B cell (primary cell): Measurements from ENCODE around the gene TLR5. TPM values are rescaled to one million over a fixed set of nuclear protein-coding genes. Genes with fewer than 3 reads are reported as not detected.

Experiments used
- ATAC-seq: fragments of 200-7000 bp; cut with Tn5 transposase; one replicate; pipeline ENCODE4 v1.10.0; 2021; ENCODE audit warnings: low read depth, mild to moderate bottlenecking, moderate number of reproducible peaks, moderate library complexity
- CTCF ChIA-PET: fragments of 350-600 bp; sonication (Branson Sonifier 250); formaldehyde crosslinking; loops from one replicate; lab custom pipeline; 2021; ENCODE audit warnings: antibody characterized with exemption, inconsistent platforms; lab: Charles Lee
- POLR2A ChIA-PET: fragments of 350-600 bp; sonication (Branson Sonifier 250); formaldehyde crosslinking; loops from one replicate; lab custom pipeline; 2021; ENCODE audit warnings: antibody characterized with exemption; lab: Charles Lee
- DNase-seq: peaks from one replicate; pipeline ENCODE4 v3.0.0; 2013
- H2AFZ ChIP-seq: 2 replicates; pipeline ENCODE4 v1.6.1; 2012; ENCODE audit warnings: mild to moderate bottlenecking, low read depth, low read length; ENCODE audit not compliant: insufficient read depth, poor library complexity, severe bottlenecking
- H3K27ac ChIP-seq, 2 donors: 1 replicate in 1 of 2; 2 replicates in 1 of 2; pipeline ENCODE4 v1.5.1; 2012 to 2013; ENCODE audit warnings: low read length in 2 of 2, mild to moderate bottlenecking in 2 of 2, moderate library complexity in 1 of 2
- H3K27me3 ChIP-seq, 4 experiments: fragments of 200-600 bp in 1 of 4; sonication (generic) in 1 of 4; replicated peaks in 1 of 4; 1 replicate in 2 of 4; 2 replicates in 2 of 4; pipeline versions ENCODE4 v1.6.1 to v1.7.0; 2013 to 2016; ENCODE audit warnings: low read length in 3 of 4, mild to moderate bottlenecking in 2 of 4, mixed read lengths in 1 of 4, moderate library complexity in 1 of 4; ENCODE audit not compliant: insufficient read depth in 4 of 4, control insufficient read depth in 3 of 4; ENCODE audit errors: control extremely low read depth in 1 of 4
- H3K36me3 ChIP-seq, 2 experiments: replicated peaks in 1 of 2; 1 replicate in 1 of 2; 2 replicates in 1 of 2; pipeline versions ENCODE4 v1.6.1 to v1.7.1; 2013; ENCODE audit warnings: low read length in 1 of 2; ENCODE audit not compliant: insufficient read depth in 2 of 2, control insufficient read depth in 1 of 2; ENCODE audit errors: control extremely low read depth in 1 of 2, extremely low read depth in 1 of 2
- H3K4me1 ChIP-seq, 2 donors: fragments of 200-600 bp in 1 of 2; sonication (generic) in 1 of 2; 1 replicate in 1 of 2; 2 replicates in 1 of 2; pipeline versions ENCODE4 v1.5.1 to v1.6.1; 2013 to 2017; ENCODE audit warnings: low read length in 2 of 2; ENCODE audit not compliant: control insufficient read depth in 2 of 2, insufficient read depth in 2 of 2
- H3K4me2 ChIP-seq: replicated peaks from 2 replicates; pipeline ENCODE3; 2012; ENCODE audit warnings: mild to moderate bottlenecking, low read depth, low read length; ENCODE audit not compliant: poor library complexity, severe bottlenecking
- H3K4me3 ChIP-seq, 5 experiments: fragments of 200-600 bp in 1 of 5; sonication (generic) in 1 of 5; 1 replicate in 3 of 5; 2 replicates in 2 of 5; pipeline versions ENCODE4 v1.5.1 to v1.7.0; 2011 to 2016; ENCODE audit warnings: low read length in 4 of 5, mild to moderate bottlenecking in 4 of 5, low read depth in 2 of 5, control low read depth in 1 of 5, moderate library complexity in 1 of 5; ENCODE audit not compliant: insufficient read depth in 1 of 5; ENCODE audit errors: control extremely low read depth in 1 of 5, extremely low read depth in 1 of 5
- H3K79me2 ChIP-seq: fragments of 200-600 bp; sonication (generic); one replicate; pipeline ENCODE4 v1.6.0; 2016; ENCODE audit warnings: low read length; ENCODE audit not compliant: control insufficient read depth, insufficient read depth
- H3K9ac ChIP-seq: fragments of 200-600 bp; sonication (generic); 2 replicates; pipeline ENCODE4 v1.6.1; 2017; ENCODE audit warnings: mild to moderate bottlenecking, low read length, moderate library complexity
- H3K9me3 ChIP-seq, 3 donors: one replicate each; pipeline versions ENCODE4 v1.6.1 to v1.7.1; 2013; ENCODE audit warnings: low read length in 2 of 3; ENCODE audit not compliant: control insufficient read depth in 2 of 3, insufficient read depth in 1 of 3; ENCODE audit errors: control extremely low read depth in 1 of 3
- H4K20me1 ChIP-seq: 2 replicates; pipeline ENCODE4 v1.6.0; 2012; ENCODE audit warnings: mild to moderate bottlenecking, low read length; ENCODE audit not compliant: insufficient read depth, control insufficient read depth, poor library complexity, severe bottlenecking
- H3K27ac Mint-ChIP-seq: one replicate; pipeline ENCODE4 v1.8.0; 2021; ENCODE audit warnings: mixed read lengths
- H3K27me3 Mint-ChIP-seq: one replicate; pipeline ENCODE4 v1.8.0; 2021; ENCODE audit warnings: mixed read lengths
- H3K4me1 Mint-ChIP-seq: one replicate; pipeline ENCODE4 v1.8.0; 2021; ENCODE audit warnings: mixed read lengths
- H3K4me3 Mint-ChIP-seq: one replicate; pipeline ENCODE4 v1.8.0; 2021; ENCODE audit warnings: mixed read lengths
- H3K9me3 Mint-ChIP-seq: one replicate; pipeline ENCODE4 v1.8.0; 2022; ENCODE audit warnings: mixed read lengths; ENCODE audit not compliant: insufficient read depth
- EZH2 ChIP-seq: IDR thresholded peaks from 2 replicates; pipeline ENCODE4 v1.6.1; 2012; ENCODE audit warnings: borderline replicate concordance, low read depth, mild to moderate bottlenecking, moderate library complexity, low read length; ENCODE audit not compliant: insufficient read depth, poor library complexity, severe bottlenecking
- WGBS: methylation state at CpG from one replicate; pipeline ENCODE4 v1.1.5; 2013; ENCODE audit warnings: missing lambda C conversion rate; ENCODE audit not compliant: insufficient coverage; 5-methylcytosine and 5-hydroxymethylcytosine counted together
- intact Hi-C: fragments of 100-400 bp; cut with micrococcal nuclease; formaldehyde crosslinking; loops from one replicate; pipeline ENCODE4 v1.10.0; 2022
- polyA plus RNA-seq: library from polyadenylated mRNA; depleted of rRNA; stranded (reverse); fragments of >200 nt; gene quantifications from 2 replicates; pipeline ENCODE4 v1.2.3, GENCODE V29; 2012
- total RNA-seq, 2 donors: library from RNA; stranded (reverse); fragments of 120-200 nt in 1 of 2; gene quantifications; 1 replicate in 1 of 2; 2 replicates in 1 of 2; pipeline versions ENCODE4 v1.2.3 to v1.2.4, GENCODE V29; 2013 to 2022
- TF ChIP-seq, protein P1 (sequence below): fragments of 200-600 bp; IDR thresholded peaks from one replicate; pipeline ENCODE4 v1.8.0; 2022; ENCODE audit warnings: antibody characterized with exemption, mild to moderate bottlenecking

Gene TLR5
- total and polyA plus RNA-seq, 2 donors (not counting 1 experiment from before 2014, with no cell fraction given) = 0.21 TPM; not detected in 1

DNA sequence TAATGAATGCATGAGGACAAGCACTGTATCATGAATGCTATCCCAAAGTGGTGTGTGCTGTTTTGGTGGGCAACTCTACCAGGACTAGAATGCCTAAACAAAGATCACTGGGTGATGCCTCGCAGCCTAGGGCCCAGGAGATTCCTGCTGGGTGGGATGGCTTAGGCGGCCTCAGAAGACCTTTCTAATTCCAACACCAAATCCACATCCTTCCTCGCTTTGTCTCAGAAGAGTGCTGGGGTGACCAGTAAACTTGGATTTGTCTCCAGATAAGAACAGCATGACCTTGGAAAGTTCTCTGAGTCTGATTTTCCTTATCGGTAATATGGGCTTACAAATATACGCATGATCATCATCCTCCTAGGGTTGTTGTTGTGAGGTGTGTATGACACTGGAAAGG, 76.6 kb downstream of the TLR5 start:
- 94% methylated on average over 3 of the region's 5 CpGs for WGBS
- H3K79me2 ChIP-seq = no peaks in the 10 kb centered on the region
- no peaks in the 10 kb centered on the region for H3K27me3 ChIP-seq
- no peaks in the 10 kb centered on the region for H3K4me1 ChIP-seq
- DNase-seq = no peak
- no peak overlapping the region for H2AFZ ChIP-seq
- Mint-ChIP-seq H3K27ac (no peak overlapping the region), H3K4me3 (no peak overlapping the region), H3K9me3 (no peaks in the 10 kb centered on the region), H3K27me3 (peaks cover 8% of the 10 kb centered on the region), H3K4me1 (no peaks in the 10 kb centered on the region)
- ChIA-PET CTCF (no interaction called here), POLR2A (no interaction called here)
- no peak overlapping the region for H3K4me2 ChIP-seq
- no peaks in the 10 kb centered on the region for H3K9me3 ChIP-seq
- no peak for ATAC-seq
- no peak overlapping the region for H3K9ac ChIP-seq
- TF ChIP-seq, protein P1, sequence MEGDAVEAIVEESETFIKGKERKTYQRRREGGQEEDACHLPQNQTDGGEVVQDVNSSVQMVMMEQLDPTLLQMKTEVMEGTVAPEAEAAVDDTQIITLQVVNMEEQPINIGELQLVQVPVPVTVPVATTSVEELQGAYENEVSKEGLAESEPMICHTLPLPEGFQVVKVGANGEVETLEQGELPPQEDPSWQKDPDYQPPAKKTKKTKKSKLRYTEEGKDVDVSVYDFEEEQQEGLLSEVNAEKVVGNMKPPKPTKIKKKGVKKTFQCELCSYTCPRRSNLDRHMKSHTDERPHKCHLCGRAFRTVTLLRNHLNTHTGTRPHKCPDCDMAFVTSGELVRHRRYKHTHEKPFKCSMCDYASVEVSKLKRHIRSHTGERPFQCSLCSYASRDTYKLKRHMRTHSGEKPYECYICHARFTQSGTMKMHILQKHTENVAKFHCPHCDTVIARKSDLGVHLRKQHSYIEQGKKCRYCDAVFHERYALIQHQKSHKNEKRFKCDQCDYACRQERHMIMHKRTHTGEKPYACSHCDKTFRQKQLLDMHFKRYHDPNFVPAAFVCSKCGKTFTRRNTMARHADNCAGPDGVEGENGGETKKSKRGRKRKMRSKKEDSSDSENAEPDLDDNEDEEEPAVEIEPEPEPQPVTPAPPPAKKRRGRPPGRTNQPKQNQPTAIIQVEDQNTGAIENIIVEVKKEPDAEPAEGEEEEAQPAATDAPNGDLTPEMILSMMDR = no peak
- TF ChIP-seq EZH2 = no peak
- H3K4me3 ChIP-seq = no peak overlapping the region
- no peaks in the 10 kb centered on the region for H3K36me3 ChIP-seq
- H3K27ac ChIP-seq = no peak overlapping the region
- H4K20me1 ChIP-seq = no peaks in the 10 kb centered on the region
- intact Hi-C loops = no loop called here

DNA sequence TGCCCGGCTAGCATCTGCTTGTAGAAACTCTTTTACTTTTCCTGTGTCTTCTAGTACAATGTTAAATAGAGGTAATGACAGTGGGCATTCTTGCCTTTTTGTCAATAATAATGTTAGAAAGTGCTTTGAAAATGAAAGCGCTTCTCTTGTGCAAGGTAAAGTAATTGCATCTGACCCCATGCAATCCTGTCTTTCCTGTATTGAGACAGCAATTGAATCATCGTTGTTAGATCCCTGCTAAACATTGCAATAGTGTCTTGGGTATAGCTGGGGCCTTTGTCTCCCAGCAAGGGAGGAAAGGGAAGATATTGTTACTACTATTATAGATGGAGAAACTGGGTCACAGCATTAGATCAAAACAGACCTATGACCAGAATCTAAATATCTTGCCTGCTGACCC, 80.9 kb downstream of the TLR5 start:
- POLR2A ChIA-PET = no interaction called here
- intact Hi-C loops = no loop called here

More for the DNA sequence above, 80.9 kb downstream of the TLR5 start:
- Histone ChIP-seq H3K4me1 (no peaks in the 10 kb centered on the region), H3K27ac (no peak overlapping the region), H2AFZ (no peak overlapping the region), H3K36me3 (no peaks in the 10 kb centered on the region), H3K9me3 (no peaks in the 10 kb centered on the region), H3K27me3 (no peaks in the 10 kb centered on the region), H3K79me2 (no peaks in the 10 kb centered on the region), H3K9ac (no peak overlapping the region), H3K4me3 (no peak overlapping the region), H3K4me2 (no peak overlapping the region), H4K20me1 (no peaks in the 10 kb centered on the region)
- ATAC-seq (no peak), DNase-seq (no peak)
- H3K27ac Mint-ChIP-seq = no peak overlapping the region
- WGBS = 100% methylated on average over 1 of the region's 3 CpGs
- no peak for TF ChIP-seq EZH2
- TF ChIP-seq, protein P1 = no peak
- no peak overlapping the region for H3K4me3 Mint-ChIP-seq
- no peaks in the 10 kb centered on the region for H3K4me1 Mint-ChIP-seq
- H3K27me3 Mint-ChIP-seq = peaks cover 9% of the 10 kb centered on the region
- H3K9me3 Mint-ChIP-seq = no peaks in the 10 kb centered on the region
- CTCF ChIA-PET = no interaction called here
